OCI-LY1 (cell line): Measurements from ENCODE around the gene PAX8.

Experiments
- H2AFZ ChIP-seq: fragments of 200-600 bp; sonication (generic), shearing (Covaris generic); 2 replicates; pipeline ENCODE4 v1.6.0; 2014; ENCODE audit warnings: antibody characterized with exemption, mild to moderate bottlenecking, low read length
- H3F3A ChIP-seq: fragments of 200-600 bp; sonication (generic), shearing (Covaris generic); 2 replicates; pipeline ENCODE4 v1.6.0; 2014; ENCODE audit warnings: mild to moderate bottlenecking, antibody characterized with exemption, low read length, moderate library complexity; ENCODE audit not compliant: insufficient read depth
- H3K27ac ChIP-seq: fragments of 200-600 bp; sonication (generic); 2 replicates; pipeline ENCODE4 v1.5.1; 2014; ENCODE audit warnings: low read length, mixed run types, mild to moderate bottlenecking, low read depth; ENCODE audit not compliant: poor library complexity, severe bottlenecking
- H3K27me3 ChIP-seq: fragments of 200-600 bp; sonication (generic); 2 replicates; pipeline ENCODE4 v1.6.0; 2014; ENCODE audit warnings: antibody characterized with exemption, mild to moderate bottlenecking, low read length, moderate library complexity; ENCODE audit not compliant: insufficient read depth
- H3K36me3 ChIP-seq: fragments of 200-600 bp; sonication (generic); 2 replicates; pipeline ENCODE4 v1.6.1; 2014; ENCODE audit warnings: mild to moderate bottlenecking, antibody characterized with exemption, low read length, moderate library complexity, mixed read lengths; ENCODE audit not compliant: insufficient read depth
- H3K4me1 ChIP-seq: fragments of 200-600 bp; sonication (generic); 2 replicates; pipeline ENCODE4 v1.5.1; 2014; ENCODE audit warnings: mild to moderate bottlenecking, low read length, moderate library complexity; ENCODE audit not compliant: insufficient read depth, severe bottlenecking
- H3K4me2 ChIP-seq: fragments of 200-600 bp; sonication (generic), shearing (Covaris generic); 2 replicates; pipeline ENCODE4 v1.6.1; 2014; ENCODE audit warnings: low read length
- H3K4me3 ChIP-seq: fragments of 200-600 bp; sonication (generic); 2 replicates; pipeline ENCODE4 v1.5.1; 2014; ENCODE audit warnings: low read length, low read depth, mild to moderate bottlenecking, mixed read lengths; ENCODE audit not compliant: poor library complexity, severe bottlenecking
- H3K79me2 ChIP-seq: fragments of 200-600 bp; shearing (Covaris generic); 2 replicates; pipeline ENCODE4 v1.6.1; 2016; ENCODE audit warnings: mixed run types, low read length, mixed read lengths; ENCODE audit not compliant: insufficient read depth
- H3K9ac ChIP-seq: fragments of 200-600 bp; sonication (generic), shearing (Covaris generic); 2 replicates; pipeline ENCODE4 v1.6.1; 2014; ENCODE audit warnings: mild to moderate bottlenecking, low read length, mixed read lengths
- H3K9me2 ChIP-seq: fragments of 200-600 bp; sonication (generic), shearing (Covaris generic); 2 replicates; pipeline ENCODE4 v1.6.1; 2014; ENCODE audit warnings: low read depth, mild to moderate bottlenecking, low read length, mixed read lengths
- H3K9me3 ChIP-seq: fragments of 200-600 bp; shearing (Covaris generic); 2 replicates; pipeline ENCODE4 v1.6.1; 2014; ENCODE audit warnings: low read length, mixed read lengths
- H4K20me1 ChIP-seq: fragments of 200-600 bp; sonication (generic), shearing (Covaris generic); 2 replicates; pipeline ENCODE4 v1.6.0; 2016; ENCODE audit warnings: mild to moderate bottlenecking, low read length; ENCODE audit not compliant: insufficient read depth
- EZH2 ChIP-seq: fragments of 200-600 bp; sonication (generic), shearing (Covaris generic); IDR thresholded peaks from 2 replicates; pipeline ENCODE4 v1.8.0; 2017; ENCODE audit warnings: borderline replicate concordance, mixed run types, mild to moderate bottlenecking, antibody characterized with exemption, low read length, moderate library complexity, mixed read lengths
- TF ChIP-seq, protein P1 (sequence below): fragments of 200-600 bp; sonication (generic), shearing (Covaris generic); IDR thresholded peaks from 2 replicates; pipeline ENCODE4 v1.5.1; 2017; ENCODE audit warnings: mild to moderate bottlenecking, antibody characterized with exemption, low read length, moderate library complexity, mixed read lengths

Gene PAX8

DNA sequence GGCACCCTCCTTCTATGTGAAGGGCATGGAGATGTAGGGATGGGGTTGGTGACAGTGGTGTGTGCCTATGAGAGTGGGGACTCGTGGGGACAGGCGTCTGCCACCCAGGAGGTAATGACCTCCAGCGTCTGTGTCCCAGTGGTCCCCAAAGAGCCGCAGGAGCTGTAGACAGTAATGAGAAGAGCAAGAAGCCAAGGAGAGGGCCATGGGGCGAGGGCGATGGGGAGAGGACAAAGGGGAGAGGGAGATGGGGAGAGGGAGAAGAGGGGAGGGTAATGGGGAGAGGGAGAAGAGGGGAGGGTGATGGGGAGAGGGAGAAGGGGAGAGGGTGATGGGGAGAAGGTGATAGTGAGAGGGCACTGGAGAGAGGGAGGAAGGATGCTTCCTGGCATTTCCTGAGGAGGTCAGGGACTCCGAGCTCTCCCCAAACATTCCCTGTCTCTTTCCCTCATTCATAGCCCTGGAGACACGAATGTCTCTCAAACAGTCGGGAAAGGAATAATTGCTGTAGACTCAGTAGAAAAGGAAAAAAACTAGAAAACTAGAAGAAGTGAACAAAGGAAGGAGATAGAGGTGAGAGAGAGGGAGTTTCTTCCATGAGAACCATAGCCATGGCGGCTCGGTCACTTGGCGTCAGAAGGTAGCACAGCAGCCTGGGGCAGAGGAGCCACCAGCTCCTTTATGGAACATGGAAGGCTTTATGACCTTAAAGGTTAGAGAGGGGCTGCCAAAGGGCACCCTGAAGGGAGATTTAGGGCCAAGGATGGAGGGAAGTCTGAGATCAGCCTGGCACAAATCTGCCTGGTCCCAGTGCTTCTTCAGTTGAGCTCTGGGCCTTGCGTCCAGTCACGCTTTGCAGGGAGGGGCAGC is 65.4 kb downstream of the PAX8 start:
- no peaks in the 10 kb centered on the region for H3F3A ChIP-seq
- no peak overlapping the region for H3K4me2 ChIP-seq
- H4K20me1 ChIP-seq, result no peaks in the 10 kb centered on the region
- no peak overlapping the region for H2AFZ ChIP-seq
- no peaks in the 10 kb centered on the region for H3K27me3 ChIP-seq
- no peaks in the 10 kb centered on the region for H3K9me3 ChIP-seq
- H3K9me2 ChIP-seq, result no peaks in the 10 kb centered on the region
- H3K79me2 ChIP-seq, result no peaks in the 10 kb centered on the region
- H3K27ac ChIP-seq, result no peak overlapping the region
- H3K9ac ChIP-seq, result no peak overlapping the region
- H3K36me3 ChIP-seq, result no peaks in the 10 kb centered on the region
- H3K4me3 ChIP-seq, result no peak overlapping the region
- TF ChIP-seq EZH2, result no peak
- TF ChIP-seq, protein P1, sequence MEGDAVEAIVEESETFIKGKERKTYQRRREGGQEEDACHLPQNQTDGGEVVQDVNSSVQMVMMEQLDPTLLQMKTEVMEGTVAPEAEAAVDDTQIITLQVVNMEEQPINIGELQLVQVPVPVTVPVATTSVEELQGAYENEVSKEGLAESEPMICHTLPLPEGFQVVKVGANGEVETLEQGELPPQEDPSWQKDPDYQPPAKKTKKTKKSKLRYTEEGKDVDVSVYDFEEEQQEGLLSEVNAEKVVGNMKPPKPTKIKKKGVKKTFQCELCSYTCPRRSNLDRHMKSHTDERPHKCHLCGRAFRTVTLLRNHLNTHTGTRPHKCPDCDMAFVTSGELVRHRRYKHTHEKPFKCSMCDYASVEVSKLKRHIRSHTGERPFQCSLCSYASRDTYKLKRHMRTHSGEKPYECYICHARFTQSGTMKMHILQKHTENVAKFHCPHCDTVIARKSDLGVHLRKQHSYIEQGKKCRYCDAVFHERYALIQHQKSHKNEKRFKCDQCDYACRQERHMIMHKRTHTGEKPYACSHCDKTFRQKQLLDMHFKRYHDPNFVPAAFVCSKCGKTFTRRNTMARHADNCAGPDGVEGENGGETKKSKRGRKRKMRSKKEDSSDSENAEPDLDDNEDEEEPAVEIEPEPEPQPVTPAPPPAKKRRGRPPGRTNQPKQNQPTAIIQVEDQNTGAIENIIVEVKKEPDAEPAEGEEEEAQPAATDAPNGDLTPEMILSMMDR, result no peak
- no peaks in the 10 kb centered on the region for H3K4me1 ChIP-seq

DNA sequence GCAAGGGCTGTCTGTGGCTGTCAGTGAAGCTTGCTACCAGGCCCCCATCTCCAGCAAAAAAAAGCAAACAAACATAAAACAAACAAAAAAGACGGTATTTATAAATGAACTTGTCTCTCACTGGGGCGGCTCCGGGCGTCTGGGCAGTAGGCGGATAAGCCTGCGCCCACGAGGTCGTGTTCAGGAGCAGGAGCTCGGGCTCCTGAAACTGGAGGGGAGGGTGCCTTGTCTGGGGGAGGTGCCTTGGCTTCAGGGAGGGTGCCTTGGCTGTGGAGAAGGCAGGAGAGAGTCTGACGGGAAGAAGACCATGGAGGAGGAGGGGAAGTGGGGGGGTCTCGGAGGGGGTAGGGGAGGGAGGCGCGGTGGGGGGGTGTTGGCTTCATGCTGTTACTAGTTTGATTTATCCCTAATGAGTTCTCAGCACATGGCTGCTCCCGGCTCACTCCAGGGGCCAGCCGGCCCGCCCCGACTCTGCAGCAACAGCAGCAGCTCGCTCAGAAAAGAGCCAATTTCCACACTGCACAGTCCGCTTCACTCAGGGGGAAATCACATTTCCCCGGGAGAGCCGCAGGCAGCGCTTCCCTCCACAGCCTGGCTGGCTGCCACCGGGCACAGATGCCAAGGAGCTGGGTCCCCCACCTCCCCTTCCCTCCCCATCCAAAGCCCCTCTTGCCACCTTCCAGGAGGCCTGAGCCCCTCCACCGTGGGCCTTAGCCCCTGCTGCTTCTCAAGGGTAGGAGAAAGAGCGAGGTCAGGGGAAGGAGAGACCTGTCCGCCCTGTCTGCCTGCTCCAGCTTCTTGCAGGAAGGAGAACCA is 66.3 kb downstream of the PAX8 start:
- Histone ChIP-seq H3K27me3 (no peaks in the 10 kb centered on the region), H3K4me2 (no peak overlapping the region), H3K36me3 (no peaks in the 10 kb centered on the region), H3K9ac (no peak overlapping the region), H2AFZ (no peak overlapping the region), H3K9me3 (no peaks in the 10 kb centered on the region), H3K79me2 (no peaks in the 10 kb centered on the region), H3K4me1 (no peaks in the 10 kb centered on the region), H3F3A (no peaks in the 10 kb centered on the region), H3K27ac (no peak overlapping the region), H4K20me1 (no peaks in the 10 kb centered on the region), H3K9me2 (no peaks in the 10 kb centered on the region), H3K4me3 (no peak overlapping the region)
- TF ChIP-seq, protein P1, result no peak
- TF ChIP-seq EZH2, result no peak

DNA sequence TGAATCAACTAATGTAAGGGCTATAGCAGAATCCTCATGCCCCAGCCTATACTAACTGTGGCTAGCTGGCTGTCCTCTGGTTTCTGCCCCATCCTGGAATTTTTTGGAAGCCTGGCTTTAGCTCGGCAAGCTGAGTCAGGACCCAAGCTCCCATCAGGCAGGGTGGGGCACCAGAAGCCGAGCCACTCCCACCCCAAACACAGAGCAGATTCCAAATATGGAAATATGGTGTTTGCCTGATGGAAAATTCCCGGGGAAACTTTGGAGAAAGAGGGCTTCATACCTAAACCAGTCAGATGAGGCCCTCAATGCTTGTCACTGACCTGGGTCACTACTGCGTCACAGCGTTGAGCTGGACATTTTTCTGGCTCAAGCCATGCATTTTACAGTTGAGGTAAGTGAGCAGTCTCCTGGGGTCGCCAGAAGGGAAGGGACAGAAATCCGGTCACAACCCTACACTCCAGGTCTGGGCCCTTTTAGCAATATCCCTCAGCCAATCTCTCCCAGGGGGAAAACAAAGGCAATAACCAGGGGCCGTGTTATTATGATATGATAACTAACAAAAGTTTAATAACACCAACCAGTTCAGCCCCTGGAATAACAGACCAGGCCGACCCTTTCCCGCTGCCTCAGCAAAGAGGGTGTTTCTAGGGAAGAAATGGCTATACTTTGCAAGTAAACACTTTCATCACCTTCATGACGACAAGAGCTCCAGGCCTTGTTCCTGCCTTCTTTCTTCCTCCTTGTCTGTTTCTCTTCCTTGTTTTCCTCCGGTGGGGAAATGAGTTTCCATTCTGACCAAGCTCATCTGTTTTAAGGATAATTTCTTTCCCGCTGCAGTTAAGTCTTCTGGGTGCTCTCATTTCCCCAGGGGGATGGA is 67.3 kb downstream of the PAX8 start:
- Histone ChIP-seq H4K20me1 (no peaks in the 10 kb centered on the region), H3K36me3 (no peaks in the 10 kb centered on the region), H3K9me3 (no peaks in the 10 kb centered on the region), H3K9me2 (no peaks in the 10 kb centered on the region), H2AFZ (no peak overlapping the region), H3F3A (no peaks in the 10 kb centered on the region), H3K9ac (no peak overlapping the region), H3K27me3 (no peaks in the 10 kb centered on the region), H3K79me2 (no peaks in the 10 kb centered on the region), H3K4me3 (no peak overlapping the region), H3K4me2 (no peak overlapping the region), H3K4me1 (no peaks in the 10 kb centered on the region), H3K27ac (no peak overlapping the region)
- TF ChIP-seq EZH2, result no peak
- TF ChIP-seq, protein P1, result no peak
